ENCODE measurements around the gene STAC3.

DNA sequence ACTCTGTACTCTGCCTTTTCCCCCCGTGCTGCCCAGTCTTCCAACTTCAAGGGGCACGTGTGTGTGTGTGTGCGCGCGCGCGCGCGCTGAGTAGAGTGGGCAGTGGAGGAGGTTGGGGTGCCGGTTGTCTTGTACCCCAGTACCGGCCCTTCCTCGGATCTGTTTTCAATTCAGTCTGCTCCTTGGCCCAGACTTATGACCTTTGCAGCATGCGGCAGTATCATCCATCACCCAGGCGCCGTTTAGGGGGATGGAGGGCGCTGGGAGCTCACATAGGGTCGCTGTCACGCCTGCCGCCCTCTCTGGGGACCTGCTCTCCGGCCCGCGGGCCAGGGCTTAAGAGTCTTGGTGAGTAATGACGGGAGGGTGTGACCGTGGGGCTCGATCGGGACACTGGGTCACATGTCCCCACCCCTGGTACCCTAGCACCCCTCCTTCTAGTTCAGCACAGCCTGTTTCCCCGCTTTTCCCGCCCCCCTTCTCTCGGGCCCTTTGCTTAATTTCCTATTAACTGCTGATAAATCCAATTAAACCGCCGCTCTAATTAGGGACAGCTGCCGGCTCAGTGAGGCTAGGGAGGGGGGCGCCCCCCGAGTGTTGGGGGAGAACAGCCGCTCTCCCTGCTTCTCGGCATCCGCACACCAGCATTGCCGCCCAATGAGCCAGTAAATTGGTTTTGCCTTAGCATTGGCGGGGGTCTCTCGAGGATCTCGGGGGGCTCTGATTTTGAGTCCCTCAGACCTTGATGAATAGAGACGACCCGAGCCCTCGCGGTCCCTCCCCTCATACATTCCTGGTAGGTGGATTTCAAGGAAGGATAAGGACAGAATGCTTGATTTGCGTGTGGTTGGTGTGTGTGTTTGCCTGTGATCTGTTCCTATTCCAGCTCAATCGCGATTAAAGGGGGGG, 9.3 kb downstream of the STAC3 start:
- TF ChIP-seq YY1 (IDR thresholded peaks at IDR 0.05; ENCODE audit: insufficient read depth, insufficient read length), result no peak
- TF ChIP-seq SUZ12 (IDR thresholded peaks at IDR 0.05; ENCODE audit: extremely low read depth, insufficient read depth, insufficient read length), result no peak
- TF ChIP-seq ZNF274 (IDR thresholded peaks at IDR 0.05; ENCODE audit: low read depth, low read length), result no peak

Measured in NT2/D1 (cell line).